K562 (cell line): Measurements from ENCODE around the gene GPR37L1. TPM values are rescaled to one million over a fixed set of nuclear protein-coding genes. Genes with fewer than 3 reads are reported as not detected.

Source experiments
- CBX3 ChIP-seq, 2 experiments: IDR thresholded peaks; 1 replicate in 1 of 2; 2 replicates in 1 of 2; pipeline ENCODE4 v1.6.1; 2012; ENCODE audit warnings: inconsistent platforms in 2 of 2, low read length in 2 of 2, borderline replicate concordance in 1 of 2, control low read depth in 1 of 2
- MECOM ChIP-seq: fragments of 250-450 bp; sonication (Bioruptor Pico); IDR thresholded peaks from 2 replicates; pipeline ENCODE4 v1.8.0; 2022; ENCODE audit warnings: inconsistent platforms
- NFIC ChIP-seq: fragments of 450-650 bp; IDR thresholded peaks from 2 replicates; pipeline ENCODE4 v1.6.1; 2017; ENCODE audit warnings: mild to moderate bottlenecking, inconsistent platforms
- RFX1 ChIP-seq: fragments of 450-650 bp; IDR thresholded peaks from 2 replicates; pipeline ENCODE4 v1.6.1; 2016; ENCODE audit warnings: mild to moderate bottlenecking, moderate library complexity
- RHOXF2B ChIP-seq: fragments of 250-450 bp; sonication (Bioruptor Pico); conservative IDR thresholded peaks from 2 replicates; pipeline ENCODE4 v1.5.1; 2021
- ZNF174 ChIP-seq: fragments of 250-450 bp; sonication (Bioruptor Pico); IDR thresholded peaks from 2 replicates; pipeline ENCODE4 v1.4.0; 2020; ENCODE audit warnings: mild to moderate bottlenecking
- polyA plus RNA-seq, 8 experiments: library from polyadenylated mRNA; depleted of rRNA in 4 of 8; stranded (reverse) in 5 of 8; unstranded in 3 of 8; fragments of >200 nt; fragmentation: Nextera tagmentation in 2 of 8; fragmentation: Illumina TruSeq in 1 of 8; extraction: Ambion mirVana in 2 of 8; extraction: Trizol in 1 of 8; gene quantifications; 2 replicates each; pipeline versions ENCODE4 v1.2.1 to v1.2.3, GENCODE V29; 2011 to 2014; ENCODE audit warnings: inconsistent platforms in 1 of 8, missing spikeins in 1 of 8
- total RNA-seq, 7 experiments: library from RNA; depleted of rRNA in 6 of 7; stranded (reverse); fragments of >200 nt in 6 of 7; fragmentation: Illumina TruSeq in 2 of 7; extraction: Trizol in 2 of 7; gene quantifications; 2 replicates each; pipeline versions ENCODE4 v1.2.1 to v1.2.3, GENCODE V29; 2011 to 2021; ENCODE audit warnings: low replicate concordance in 1 of 7
- TF ChIP-seq, protein P1 (sequence below), 2 experiments: fragments of 450-650 bp; formaldehyde crosslinking in 1 of 2; IDR thresholded peaks; 2 replicates each; pipeline versions ENCODE4 v1.4.0 to v1.6.1; 2014 to 2020; ENCODE audit warnings: mild to moderate bottlenecking in 2 of 2, borderline replicate concordance in 1 of 2, low read depth in 1 of 2
- TF ChIP-seq, protein P2 (sequence below), 2 experiments: IDR thresholded peaks; 2 replicates each; pipeline ENCODE4 v1.6.1; 2011; ENCODE audit warnings: borderline replicate concordance in 1 of 2, control low read depth in 1 of 2, low read depth in 1 of 2, low read length in 1 of 2, mild to moderate bottlenecking in 1 of 2, mixed read lengths in 1 of 2, moderate library complexity in 1 of 2; ENCODE audit not compliant: insufficient read depth in 1 of 2, insufficient read length in 1 of 2, poor library complexity in 1 of 2, severe bottlenecking in 1 of 2; ENCODE audit errors: extremely low read depth in 1 of 2

Gene GPR37L1
- total and polyA plus RNA-seq, 9 of the 15 experiments (the other 6 are each of a cell fraction or from before 2014, with no cell fraction given) = not detected

DNA sequence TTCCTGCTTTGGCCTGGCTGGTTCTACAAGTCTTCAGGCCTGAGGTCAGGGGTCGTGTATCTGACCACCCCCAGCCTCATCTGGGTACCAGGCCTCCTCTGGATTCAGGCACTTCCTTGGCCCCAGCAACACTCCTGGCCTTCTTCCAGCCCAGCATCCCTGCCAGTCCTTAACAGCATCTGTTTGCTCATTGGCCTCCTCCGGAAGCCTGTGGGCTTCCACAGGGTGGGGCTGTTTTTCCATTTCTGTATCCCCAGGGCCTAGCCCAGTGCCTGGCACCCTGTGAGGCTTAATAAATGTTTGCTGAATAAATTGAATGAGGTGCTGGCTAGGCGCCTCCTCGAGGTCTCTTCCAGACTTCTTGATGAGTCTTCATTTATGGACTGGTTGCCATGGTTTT, 21.5 kb upstream of the GPR37L1 start (continued):
- TF ChIP-seq RHOXF2B (CRISPR knock-in tag) (no peak), MECOM (CRISPR knock-in tag) (no peak), RFX1 (peak; percentile 48; the same call in 1 of the 2 replicates), CBX3 (IDR thresholded peaks at IDR 0.05; ENCODE audit: borderline replicate concordance in 1 of 2, low read length in 2 of 2) (no peak), ZNF174 (no peak), NFIC (peak; percentile 50)
- TF ChIP-seq, protein P1, sequence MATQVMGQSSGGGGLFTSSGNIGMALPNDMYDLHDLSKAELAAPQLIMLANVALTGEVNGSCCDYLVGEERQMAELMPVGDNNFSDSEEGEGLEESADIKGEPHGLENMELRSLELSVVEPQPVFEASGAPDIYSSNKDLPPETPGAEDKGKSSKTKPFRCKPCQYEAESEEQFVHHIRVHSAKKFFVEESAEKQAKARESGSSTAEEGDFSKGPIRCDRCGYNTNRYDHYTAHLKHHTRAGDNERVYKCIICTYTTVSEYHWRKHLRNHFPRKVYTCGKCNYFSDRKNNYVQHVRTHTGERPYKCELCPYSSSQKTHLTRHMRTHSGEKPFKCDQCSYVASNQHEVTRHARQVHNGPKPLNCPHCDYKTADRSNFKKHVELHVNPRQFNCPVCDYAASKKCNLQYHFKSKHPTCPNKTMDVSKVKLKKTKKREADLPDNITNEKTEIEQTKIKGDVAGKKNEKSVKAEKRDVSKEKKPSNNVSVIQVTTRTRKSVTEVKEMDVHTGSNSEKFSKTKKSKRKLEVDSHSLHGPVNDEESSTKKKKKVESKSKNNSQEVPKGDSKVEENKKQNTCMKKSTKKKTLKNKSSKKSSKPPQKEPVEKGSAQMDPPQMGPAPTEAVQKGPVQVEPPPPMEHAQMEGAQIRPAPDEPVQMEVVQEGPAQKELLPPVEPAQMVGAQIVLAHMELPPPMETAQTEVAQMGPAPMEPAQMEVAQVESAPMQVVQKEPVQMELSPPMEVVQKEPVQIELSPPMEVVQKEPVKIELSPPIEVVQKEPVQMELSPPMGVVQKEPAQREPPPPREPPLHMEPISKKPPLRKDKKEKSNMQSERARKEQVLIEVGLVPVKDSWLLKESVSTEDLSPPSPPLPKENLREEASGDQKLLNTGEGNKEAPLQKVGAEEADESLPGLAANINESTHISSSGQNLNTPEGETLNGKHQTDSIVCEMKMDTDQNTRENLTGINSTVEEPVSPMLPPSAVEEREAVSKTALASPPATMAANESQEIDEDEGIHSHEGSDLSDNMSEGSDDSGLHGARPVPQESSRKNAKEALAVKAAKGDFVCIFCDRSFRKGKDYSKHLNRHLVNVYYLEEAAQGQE (IDR thresholded peaks at IDR 0.05; ENCODE audit: borderline replicate concordance) = peak; percentile 26; the same call in 1 of the 2 replicates
- TF ChIP-seq, protein P1 (CRISPR knock-in tag; IDR thresholded peaks at IDR 0.05; ENCODE audit: low read depth) = no peak
- TF ChIP-seq, protein P2, sequence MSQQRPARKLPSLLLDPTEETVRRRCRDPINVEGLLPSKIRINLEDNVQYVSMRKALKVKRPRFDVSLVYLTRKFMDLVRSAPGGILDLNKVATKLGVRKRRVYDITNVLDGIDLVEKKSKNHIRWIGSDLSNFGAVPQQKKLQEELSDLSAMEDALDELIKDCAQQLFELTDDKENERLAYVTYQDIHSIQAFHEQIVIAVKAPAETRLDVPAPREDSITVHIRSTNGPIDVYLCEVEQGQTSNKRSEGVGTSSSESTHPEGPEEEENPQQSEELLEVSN (IDR thresholded peaks at IDR 0.05; ENCODE audit: borderline replicate concordance in 1 of 2, extremely low read depth in 1 of 2, insufficient read depth in 1 of 2, insufficient read length in 1 of 2, low read depth in 1 of 2, low read length in 1 of 2, poor library complexity in 1 of 2, severe bottlenecking in 1 of 2) = no peak
